Hair follicle dermal papilla cell (primary cell): ENCODE data around the gene FCGR2B. TPM values are rescaled to one million over a fixed set of nuclear protein-coding genes. Genes with fewer than 3 reads are reported as not detected.

Source experiments
- small RNA-seq: library from RNA; depleted of rRNA; stranded (forward); fragments of <200 nt; gene quantifications from one replicate; pipeline ENCODE3, GENCODE V24; 2012
- total RNA-seq: library from RNA; depleted of rRNA; stranded (reverse); fragments of >200 nt; gene quantifications from 2 replicates; pipeline ENCODE4 v1.2.3, GENCODE V29; 2012

The FCGR2B gene
- not detected in 2 replicates for total RNA-seq

GRCh38 chr1:161662684-161663339, at the start of gene FCGR2B:
TSS of gene FCGR2B (plus strand) at chr1:161663143. CDS start at chr1:161663242, 99 bp downstream.

GRCh38 chr1:161631076-161631475, 31.9 kb upstream of the FCGR2B start, which contains the start of gene FCGR3B:
TSS of gene FCGR3B (minus strand) at chr1:161631176. CDS start at chr1:161631094, 82 bp downstream.

GRCh38 chr1:161706482-161707347, 43.8 kb downstream of the FCGR2B start, which contains the start of gene FCRLA:
TSS of gene FCRLA (plus strand) at chr1:161707229. CDS start at chr1:161707265, 36 bp downstream.

GRCh38 chr1:161720956-161721737, 58.2 kb downstream of the FCGR2B start, which contains the start of gene FCRLB:
TSS of gene FCRLB (plus strand) at chr1:161721544. CDS start at chr1:161722673, 1,129 bp downstream.

Small RNA genes lying within 50 kb of the gene (small RNA-seq; reads per million reads assigned to genes)
- gene RF00019, result not detected

Other genes with a start within 250 kb of the FCGR2B start
- gene FCGR2A, start 157.7 kb upstream of the FCGR2B start, total RNA-seq, result not detected in 2 replicates
- gene HSPA6, start 138.6 kb upstream of the FCGR2B start, total RNA-seq, result under 0.01 TPM in 1 of 2 replicates, not detected in the other
- not detected in 2 replicates for gene FCGR3A, start 113.3 kb upstream of the FCGR2B start, total RNA-seq
- not detected in 2 replicates for gene FCGR3B, start 32.0 kb upstream of the FCGR2B start, total RNA-seq
- 0.12 and 0.49 TPM in 2 replicates for gene FCRLA, start 44.1 kb downstream of the FCGR2B start, total RNA-seq
- 0.49 and 0.73 TPM in 2 replicates for gene FCRLB, start 58.4 kb downstream of the FCGR2B start, total RNA-seq
- 21.9 and 29.1 TPM in 2 replicates for gene DUSP12, start 86.6 kb downstream of the FCGR2B start, total RNA-seq
- 27.2 and 33.4 TPM in 2 replicates for gene ATF6, start 103.2 kb downstream of the FCGR2B start, total RNA-seq